ENCODE data around the gene NT5DC3. TPM values are rescaled to one million over a fixed set of nuclear protein-coding genes. Genes with fewer than 3 reads are reported as not detected.

NT5DC3 gene
- total RNA-seq, 4 donors from 2014 or later: 3.6 to 5.8 (median 4.4) TPM

DNA sequence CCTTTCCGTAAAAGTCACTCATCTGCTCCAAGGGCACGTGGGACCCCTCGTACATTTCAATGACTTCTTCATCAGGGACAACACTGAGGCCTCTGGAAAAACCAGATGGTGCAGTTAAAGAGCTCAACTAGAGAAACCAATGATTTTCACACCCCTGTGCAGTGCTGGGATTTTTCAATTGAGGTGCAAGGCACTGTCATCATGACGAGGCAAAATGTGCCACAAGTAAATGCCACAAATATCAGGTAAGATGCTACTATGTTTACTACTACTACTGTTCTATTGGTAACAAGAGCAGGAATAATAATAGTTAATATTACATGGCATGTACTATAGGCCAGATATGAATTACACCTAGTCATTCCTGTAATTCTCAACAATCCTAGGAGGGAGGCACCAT is 42.4 kb downstream of the NT5DC3 start:
- peak in 1 of 2 donors; percentile 4 for DNase-seq
- peaks cover 9 to 25% of the 10 kb centered on the region in 2 donors for H3K4me1 ChIP-seq
- H3K36me3 ChIP-seq: no peaks in the 10 kb centered on the region
- no peak overlapping the region for H3K27ac ChIP-seq
- H3K4me3 ChIP-seq (replicated peaks in 1 of 3): no peak overlapping the region
- H3K9me3 ChIP-seq: no peaks in the 10 kb centered on the region
- no peaks in the 10 kb centered on the region for H3K27me3 ChIP-seq
- intact Hi-C loops (cut with DNase I): no loop called here
- WGBS, 2 donors: 82 to 83% methylated on average over 4 of the region's 4 CpGs
- TF ChIP-seq POLR2A (IDR thresholded peaks at IDR 0.05): no peak
- TF ChIP-seq, protein P1, sequence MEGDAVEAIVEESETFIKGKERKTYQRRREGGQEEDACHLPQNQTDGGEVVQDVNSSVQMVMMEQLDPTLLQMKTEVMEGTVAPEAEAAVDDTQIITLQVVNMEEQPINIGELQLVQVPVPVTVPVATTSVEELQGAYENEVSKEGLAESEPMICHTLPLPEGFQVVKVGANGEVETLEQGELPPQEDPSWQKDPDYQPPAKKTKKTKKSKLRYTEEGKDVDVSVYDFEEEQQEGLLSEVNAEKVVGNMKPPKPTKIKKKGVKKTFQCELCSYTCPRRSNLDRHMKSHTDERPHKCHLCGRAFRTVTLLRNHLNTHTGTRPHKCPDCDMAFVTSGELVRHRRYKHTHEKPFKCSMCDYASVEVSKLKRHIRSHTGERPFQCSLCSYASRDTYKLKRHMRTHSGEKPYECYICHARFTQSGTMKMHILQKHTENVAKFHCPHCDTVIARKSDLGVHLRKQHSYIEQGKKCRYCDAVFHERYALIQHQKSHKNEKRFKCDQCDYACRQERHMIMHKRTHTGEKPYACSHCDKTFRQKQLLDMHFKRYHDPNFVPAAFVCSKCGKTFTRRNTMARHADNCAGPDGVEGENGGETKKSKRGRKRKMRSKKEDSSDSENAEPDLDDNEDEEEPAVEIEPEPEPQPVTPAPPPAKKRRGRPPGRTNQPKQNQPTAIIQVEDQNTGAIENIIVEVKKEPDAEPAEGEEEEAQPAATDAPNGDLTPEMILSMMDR (IDR thresholded peaks at IDR 0.05): no peak

DNA sequence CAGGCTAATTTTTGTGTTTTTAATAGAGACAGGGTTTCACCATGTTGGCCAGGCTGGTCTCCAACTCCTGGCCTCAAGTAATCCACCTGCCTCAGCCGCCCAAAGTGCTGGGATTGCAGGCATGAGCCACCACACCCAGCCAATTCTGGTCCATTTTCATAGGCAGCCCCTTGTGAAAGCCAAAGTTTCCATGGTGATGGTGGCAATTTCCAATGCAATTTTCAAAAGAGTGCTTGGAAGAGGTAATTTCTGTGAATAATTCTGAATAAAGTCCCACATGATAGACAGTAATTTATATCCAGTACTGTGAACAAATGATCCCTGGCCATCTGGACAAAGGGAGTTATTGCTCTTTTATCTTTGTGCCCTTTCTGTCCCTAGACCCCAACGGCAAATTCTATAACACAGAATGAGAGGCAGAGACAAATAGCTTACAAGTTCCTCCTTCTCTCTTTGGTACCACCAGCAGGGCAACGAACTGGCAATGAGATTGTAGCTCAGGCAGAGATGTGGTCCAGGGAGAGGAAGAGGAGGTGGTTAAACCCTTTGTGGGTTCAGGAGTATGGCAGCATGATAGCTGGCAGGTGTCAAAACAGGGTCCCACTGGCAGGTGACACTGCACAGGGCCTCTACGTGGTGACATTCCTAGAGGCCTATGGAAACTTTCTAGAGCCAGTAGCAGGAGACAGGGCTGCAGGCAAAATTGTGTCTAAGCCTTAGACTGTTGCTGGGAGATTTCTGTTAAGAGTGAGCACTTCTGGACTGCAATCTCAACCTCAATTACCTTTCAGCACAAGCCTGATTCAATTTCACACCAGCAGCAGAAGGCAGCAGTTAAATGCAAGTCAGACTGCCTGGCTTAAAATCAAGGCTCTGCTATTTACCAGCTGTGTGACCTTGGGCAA is 46.5 kb downstream of the NT5DC3 start:
- no peaks in the 10 kb centered on the region for H3K9me3 ChIP-seq
- H3K27me3 ChIP-seq: no peaks in the 10 kb centered on the region
- intact Hi-C loops (cut with DNase I): no loop called here
- no peak for DNase-seq
- H3K36me3 ChIP-seq: no peaks in the 10 kb centered on the region
- H3K4me3 ChIP-seq (replicated peaks in 1 of 3): no peak overlapping the region
- H3K27ac ChIP-seq: no peak overlapping the region
- 76 to 85% methylated on average over 4 of the region's 4 CpGs for WGBS, 2 donors
- TF ChIP-seq, protein P1 (IDR thresholded peaks at IDR 0.05): no peak
- TF ChIP-seq POLR2A (IDR thresholded peaks at IDR 0.05): no peak
- peaks cover 8 to 16% of the 10 kb centered on the region in 2 donors for H3K4me1 ChIP-seq

DNA sequence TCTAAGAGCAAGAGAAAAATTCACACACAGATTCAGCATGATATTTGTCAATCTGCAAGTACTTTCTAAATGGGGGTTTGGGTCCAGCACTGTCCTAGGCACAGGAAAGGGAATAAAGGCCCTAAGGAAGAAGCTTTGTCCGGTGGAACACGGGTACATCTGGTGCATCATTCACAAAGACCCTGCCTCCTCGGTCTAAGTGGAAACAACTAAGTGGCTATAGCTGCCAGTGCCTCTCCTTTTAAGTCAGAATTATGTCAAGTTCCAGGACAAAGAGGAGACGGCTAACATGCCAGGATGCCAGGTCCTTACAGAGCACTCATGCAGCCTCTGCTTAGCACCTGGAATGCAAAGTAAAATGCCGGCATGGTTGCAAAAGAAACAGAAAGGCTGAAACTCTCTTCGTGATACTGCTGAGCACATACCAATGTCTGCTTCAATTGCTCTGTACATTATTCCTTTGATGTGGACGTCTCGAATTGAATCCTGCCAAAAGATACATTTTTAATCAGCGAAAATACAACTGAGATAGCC is 47.5 kb downstream of the NT5DC3 start:
- intact Hi-C loops (cut with DNase I): no loop called here
- no peaks in the 10 kb centered on the region for H3K27me3 ChIP-seq
- peaks cover 8 to 14% of the 10 kb centered on the region in 2 donors for H3K4me1 ChIP-seq
- no peaks in the 10 kb centered on the region for H3K9me3 ChIP-seq
- H3K27ac ChIP-seq: peak overlapping the region in 2 of 3 donors; percentile 49 to 56
- peak; percentile 67 to 73 for DNase-seq
- TF ChIP-seq, protein P1 (IDR thresholded peaks at IDR 0.05): no peak
- TF ChIP-seq POLR2A (IDR thresholded peaks at IDR 0.05): no peak
- no peak overlapping the region for H3K4me3 ChIP-seq (replicated peaks in 1 of 3)
- 45 to 47% methylated on average over 9 of the region's 9 CpGs for WGBS, 2 donors
- no peaks in the 10 kb centered on the region for H3K36me3 ChIP-seq

DNA sequence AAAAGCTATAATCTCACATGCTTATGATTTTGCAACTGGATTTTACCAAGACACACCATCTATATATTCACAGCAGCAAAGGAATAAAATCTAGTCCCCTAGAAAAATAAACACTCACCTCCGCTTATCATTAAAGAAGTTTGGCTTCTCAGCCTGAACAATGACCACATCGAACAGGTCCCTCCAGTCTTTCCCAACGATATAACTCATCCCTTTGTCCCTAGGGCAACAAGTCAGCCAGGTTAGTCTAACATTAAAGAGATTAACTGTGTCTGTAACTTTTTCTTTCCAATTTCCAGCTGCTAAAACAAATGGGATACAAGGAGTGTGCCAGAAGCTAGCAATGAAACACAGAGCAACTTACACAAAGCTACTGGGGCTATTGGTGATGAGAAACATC is 48.0 kb downstream of the NT5DC3 start:
- Histone ChIP-seq H3K4me1 (peaks cover 8 to 14% of the 10 kb centered on the region in 2 donors), H3K36me3 (no peaks in the 10 kb centered on the region), H3K9me3 (no peaks in the 10 kb centered on the region), H3K4me3 (replicated peaks in 1 of 3) (no peak overlapping the region), H3K27me3 (no peaks in the 10 kb centered on the region), H3K27ac (peak overlapping the region in 2 of 3 donors; percentile 49 to 56)
- TF ChIP-seq, protein P1 (IDR thresholded peaks at IDR 0.05): no peak
- no peak for TF ChIP-seq POLR2A (IDR thresholded peaks at IDR 0.05)
- WGBS, 2 donors: 62 to 74% methylated on average over 3 of the region's 3 CpGs
- intact Hi-C loops (cut with DNase I): no loop called here
- DNase-seq: no peak
